Fibroblast of lung (primary cell): ENCODE data around the gene ZBTB17. TPM values are rescaled to one million over a fixed set of nuclear protein-coding genes. Genes with fewer than 3 reads are reported as not detected.

Source experiments
- DNase-seq, 2 donors: peaks; one replicate each; pipeline versions ENCODE4 v3.0.0 to v3.0.0-alpha.2; 2010; ENCODE audit warnings: low read depth in 2 of 2
- H2AFZ ChIP-seq: 2 replicates; pipeline ENCODE4 v1.5.1; 2012; ENCODE audit warnings: low read length, control low read depth, inconsistent platforms
- H3K27ac ChIP-seq: 2 replicates; pipeline ENCODE4 v1.5.1; 2011; ENCODE audit warnings: low read length, control low read depth; ENCODE audit not compliant: insufficient read depth
- H3K27me3 ChIP-seq: 2 replicates; pipeline ENCODE4 v1.5.1; 2011; ENCODE audit warnings: mild to moderate bottlenecking, low read length; ENCODE audit not compliant: control insufficient read depth, insufficient read depth
- H3K36me3 ChIP-seq: 2 replicates; pipeline ENCODE4 v1.5.1; 2011; ENCODE audit warnings: low read length; ENCODE audit not compliant: control insufficient read depth, insufficient read depth
- H3K4me1 ChIP-seq: 2 replicates; pipeline ENCODE4 v1.5.1; 2011; ENCODE audit warnings: low read length; ENCODE audit not compliant: control insufficient read depth, insufficient read depth; ENCODE audit errors: extremely low read depth
- H3K4me2 ChIP-seq: 2 replicates; pipeline ENCODE4 v1.5.1; 2011; ENCODE audit warnings: low read length, control low read depth; ENCODE audit not compliant: insufficient read depth; ENCODE audit errors: extremely low read depth
- H3K4me3 ChIP-seq, 4 experiments: fragments of 200-600 bp in 1 of 4; sonication (generic) in 1 of 4; replicated peaks in 1 of 4; 2 replicates each; pipeline ENCODE4 v1.5.1; 2011 to 2016; ENCODE audit warnings: low read length in 4 of 4, low read depth in 3 of 4, mild to moderate bottlenecking in 3 of 4, control low read depth in 2 of 4, inconsistent platforms in 1 of 4, mixed read lengths in 1 of 4; ENCODE audit not compliant: insufficient read depth in 1 of 4; ENCODE audit errors: control extremely low read depth in 1 of 4
- H3K79me2 ChIP-seq: 2 replicates; pipeline ENCODE4 v1.5.1; 2012; ENCODE audit warnings: mild to moderate bottlenecking, low read length, inconsistent platforms; ENCODE audit not compliant: control insufficient read depth, insufficient read depth
- H3K9ac ChIP-seq: 2 replicates; pipeline ENCODE4 v1.5.1; 2011; ENCODE audit warnings: mild to moderate bottlenecking, low read length, control low read depth; ENCODE audit not compliant: insufficient read depth
- H3K9me3 ChIP-seq: 2 replicates; pipeline ENCODE4 v1.5.1; 2012; ENCODE audit warnings: low read depth, low read length; ENCODE audit not compliant: control insufficient read depth, insufficient read depth
- H4K20me1 ChIP-seq: 2 replicates; pipeline ENCODE4 v1.5.1; 2011; ENCODE audit warnings: low read length; ENCODE audit not compliant: control insufficient read depth, insufficient read depth; ENCODE audit errors: extremely low read depth
- EZH2 ChIP-seq: IDR thresholded peaks from 2 replicates; pipeline ENCODE4 v1.5.1; 2012; ENCODE audit warnings: low read length, control low read depth, mild to moderate bottlenecking; ENCODE audit errors: missing control alignments
- polyA plus RNA-seq, 2 donors: library from polyadenylated mRNA; depleted of rRNA in 1 of 2; stranded (reverse) in 1 of 2; unstranded in 1 of 2; fragments of >200 nt; gene quantifications; 2 replicates each; pipeline ENCODE4 v1.2.1, GENCODE V29; 2011 to 2012; ENCODE audit warnings: missing spikeins in 1 of 2
- total RNA-seq: library from RNA; depleted of rRNA; stranded (reverse); fragments of >200 nt; gene quantifications from 2 replicates; pipeline ENCODE4 v1.2.1, GENCODE V29; 2014
- TF ChIP-seq, protein P1 (sequence below), 2 donors: IDR thresholded peaks in 1 of 2; conservative IDR thresholded peaks in 1 of 2; 1 replicate in 1 of 2; 2 replicates in 1 of 2; pipeline ENCODE4 v1.5.1; 2011 to 2012; ENCODE audit warnings: low read length in 2 of 2, control low read depth in 1 of 2, inconsistent platforms in 1 of 2, low read depth in 1 of 2, mild to moderate bottlenecking in 1 of 2

ZBTB17 gene
- total and polyA plus RNA-seq, 2 donors (not counting 1 experiment from before 2014, with no cell fraction given): 12.6 to 54.3 TPM

- peaks cover 36% of the 10 kb centered on the region for H3K79me2 ChIP-seq
- no peak for DNase-seq
- no peaks in the 10 kb centered on the region for H3K27me3 ChIP-seq
- H3K4me2 ChIP-seq: no peak overlapping the region
- H3K4me3 ChIP-seq: no peak overlapping the region
- H4K20me1 ChIP-seq: no peaks in the 10 kb centered on the region
- no peak overlapping the region for H2AFZ ChIP-seq
- no peaks in the 10 kb centered on the region for H3K9me3 ChIP-seq
- no peak for TF ChIP-seq EZH2
- TF ChIP-seq, protein P1, sequence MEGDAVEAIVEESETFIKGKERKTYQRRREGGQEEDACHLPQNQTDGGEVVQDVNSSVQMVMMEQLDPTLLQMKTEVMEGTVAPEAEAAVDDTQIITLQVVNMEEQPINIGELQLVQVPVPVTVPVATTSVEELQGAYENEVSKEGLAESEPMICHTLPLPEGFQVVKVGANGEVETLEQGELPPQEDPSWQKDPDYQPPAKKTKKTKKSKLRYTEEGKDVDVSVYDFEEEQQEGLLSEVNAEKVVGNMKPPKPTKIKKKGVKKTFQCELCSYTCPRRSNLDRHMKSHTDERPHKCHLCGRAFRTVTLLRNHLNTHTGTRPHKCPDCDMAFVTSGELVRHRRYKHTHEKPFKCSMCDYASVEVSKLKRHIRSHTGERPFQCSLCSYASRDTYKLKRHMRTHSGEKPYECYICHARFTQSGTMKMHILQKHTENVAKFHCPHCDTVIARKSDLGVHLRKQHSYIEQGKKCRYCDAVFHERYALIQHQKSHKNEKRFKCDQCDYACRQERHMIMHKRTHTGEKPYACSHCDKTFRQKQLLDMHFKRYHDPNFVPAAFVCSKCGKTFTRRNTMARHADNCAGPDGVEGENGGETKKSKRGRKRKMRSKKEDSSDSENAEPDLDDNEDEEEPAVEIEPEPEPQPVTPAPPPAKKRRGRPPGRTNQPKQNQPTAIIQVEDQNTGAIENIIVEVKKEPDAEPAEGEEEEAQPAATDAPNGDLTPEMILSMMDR (conservative IDR thresholded peaks at IDR 0.05 in 1 of 2, IDR thresholded peaks at IDR 0.05 in 1 of 2; ENCODE audit: low read depth in 1 of 2, low read length in 2 of 2): no peak
- H3K9ac ChIP-seq: no peak overlapping the region
- H3K4me1 ChIP-seq: peaks cover 31% of the 10 kb centered on the region
- H3K27ac ChIP-seq: no peak overlapping the region
- peaks cover 41% of the 10 kb centered on the region for H3K36me3 ChIP-seq
These were observed 29.1 kb downstream of the ZBTB17 start for GRCh38 chr1:15946571-15947381.

DNA sequence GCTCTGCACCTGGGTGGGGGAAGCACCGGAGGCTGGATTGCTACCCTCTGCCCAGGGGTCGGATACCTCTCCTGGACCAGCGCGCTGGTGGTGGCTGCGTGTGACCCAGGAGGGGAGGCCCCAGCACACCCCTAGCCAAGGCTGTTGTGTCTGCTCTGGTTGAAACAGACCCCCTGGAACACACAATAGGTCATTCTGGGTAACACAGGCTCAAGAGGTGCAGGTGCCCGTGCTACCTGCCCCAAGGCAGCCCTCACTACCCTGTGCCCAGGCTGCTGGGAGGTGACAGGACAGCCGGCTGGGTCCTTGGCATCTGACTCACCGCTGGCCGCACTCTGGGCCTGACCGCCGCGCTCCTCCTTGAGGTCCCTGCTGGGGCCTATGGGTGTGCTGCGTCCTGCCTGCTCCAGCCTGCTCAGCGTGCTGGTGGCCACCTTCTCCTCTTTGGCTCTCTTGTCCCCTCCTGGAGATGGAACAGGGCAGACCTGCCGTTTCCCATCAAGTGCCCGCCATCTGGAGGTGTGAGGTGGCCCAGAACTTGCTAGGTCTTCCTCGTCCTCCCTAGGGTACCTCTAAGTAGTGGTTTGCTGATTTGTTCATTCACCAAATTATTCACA, 30.0 kb downstream of the ZBTB17 start:
- Histone ChIP-seq H3K4me2 (no peak overlapping the region), H3K27me3 (no peaks in the 10 kb centered on the region), H3K4me1 (peaks cover 23% of the 10 kb centered on the region), H4K20me1 (no peaks in the 10 kb centered on the region), H3K9ac (no peak overlapping the region), H2AFZ (no peak overlapping the region), H3K9me3 (no peaks in the 10 kb centered on the region), H3K79me2 (peaks cover 28% of the 10 kb centered on the region), H3K4me3 (no peak overlapping the region), H3K36me3 (peaks cover 49% of the 10 kb centered on the region), H3K27ac (no peak overlapping the region)
- TF ChIP-seq, protein P1 (conservative IDR thresholded peaks at IDR 0.05 in 1 of 2, IDR thresholded peaks at IDR 0.05 in 1 of 2; ENCODE audit: low read depth in 1 of 2, low read length in 2 of 2): no peak
- no peak for TF ChIP-seq EZH2
- no peak for DNase-seq

DNA sequence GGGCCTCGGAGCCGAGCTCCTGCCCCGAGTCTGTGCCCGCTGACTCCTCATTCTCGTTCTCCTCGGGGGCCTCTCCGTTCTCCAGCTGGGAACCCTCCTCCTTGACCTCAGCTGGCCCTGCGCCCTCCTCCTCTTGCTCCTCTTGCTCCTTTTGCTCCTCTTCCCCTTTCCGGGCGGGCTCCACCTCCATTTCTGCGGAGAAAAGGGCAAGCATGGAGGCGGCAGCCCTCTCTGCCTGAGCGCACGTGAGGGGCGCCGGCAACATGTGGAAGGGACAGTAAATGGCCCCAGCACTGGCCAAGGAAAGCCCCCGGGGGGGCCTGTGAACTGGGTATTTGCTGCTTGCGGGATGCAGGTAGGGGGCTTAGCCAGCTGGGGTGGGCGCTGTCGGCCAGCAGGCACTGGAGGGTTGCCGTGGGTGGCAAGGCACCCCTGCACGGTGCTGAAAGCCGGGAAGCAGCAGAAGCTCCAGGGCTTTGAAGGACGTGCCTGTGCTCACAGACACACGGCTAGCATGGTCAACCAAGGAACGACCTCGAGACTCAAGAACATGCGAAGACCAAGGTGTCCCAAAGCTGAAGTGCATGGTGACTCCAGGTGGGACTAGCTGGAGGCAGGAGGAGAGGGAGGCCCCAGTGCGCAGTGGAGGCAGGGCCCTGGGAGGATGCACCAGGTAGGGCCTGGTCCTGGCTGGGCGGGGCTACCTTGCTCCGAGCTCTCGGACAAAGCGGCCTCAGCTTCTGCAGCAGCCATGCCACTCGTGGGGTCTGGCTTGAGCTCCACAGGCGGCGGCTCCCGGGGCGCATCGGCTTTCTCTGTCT, 30.7 kb downstream of the ZBTB17 start:
- peaks cover 49% of the 10 kb centered on the region for H3K36me3 ChIP-seq

More for the DNA sequence above, 30.7 kb downstream of the ZBTB17 start:
- Histone ChIP-seq H2AFZ (no peak overlapping the region), H3K9ac (no peak overlapping the region), H3K27me3 (no peaks in the 10 kb centered on the region), H3K27ac (no peak overlapping the region), H4K20me1 (no peaks in the 10 kb centered on the region), H3K4me3 (no peak overlapping the region), H3K79me2 (peaks cover 22% of the 10 kb centered on the region), H3K9me3 (no peaks in the 10 kb centered on the region), H3K4me1 (peaks cover 16% of the 10 kb centered on the region), H3K4me2 (no peak overlapping the region)
- no peak for DNase-seq
- TF ChIP-seq EZH2: no peak
- TF ChIP-seq, protein P1 (conservative IDR thresholded peaks at IDR 0.05 in 1 of 2, IDR thresholded peaks at IDR 0.05 in 1 of 2; ENCODE audit: low read depth in 1 of 2, low read length in 2 of 2): no peak
